ENCODE results near the gene ZNF385B. TPM values are rescaled to one million over a fixed set of nuclear protein-coding genes. Genes with fewer than 3 reads are reported as not detected.

Gene ZNF385B
- total RNA-seq, 5 donors from 2014 or later (not counting 1 experiment from before 2014, with no cell fraction given): 0.12 TPM; not detected in 4

GRCh38 chr2:179553382-179553781 lies 308.0 kb downstream of the ZNF385B start:
- no peak for ATAC-seq (replicated peaks in 1 of 4)
- H3K9me3 ChIP-seq: no peaks in the 10 kb centered on the region
- no peak for DNase-seq
- H3K27me3 ChIP-seq (replicated peaks in 1 of 2; ENCODE audit: control insufficient read depth in 2 of 2, extremely low read depth in 1 of 2, insufficient read depth in 2 of 2, low read length in 1 of 2): no peaks in the 10 kb centered on the region
- no peak overlapping the region for H3K4me3 ChIP-seq (ENCODE audit: control insufficient read depth in 1 of 2, extremely low read depth in 1 of 2, low read length in 1 of 2)
- WGBS (ENCODE audit: insufficient coverage): no CpG with 5 or more reads among the region's 3 CpGs
- no peaks in the 10 kb centered on the region for H3K36me3 ChIP-seq (ENCODE audit: control insufficient read depth in 2 of 2, extremely low read depth in 1 of 2, insufficient read depth in 1 of 2, low read length in 1 of 2)
- no peaks in the 10 kb centered on the region for H3K36me3 Mint-ChIP-seq
- CTCF ChIA-PET: no interaction called here
- peaks cover 0 to 3% (median 0%) of the 10 kb centered on the region in 3 donors for H3K9me3 Mint-ChIP-seq
- POLR2A ChIA-PET: no interaction called here
- no peak overlapping the region for H3K4me3 Mint-ChIP-seq
- H3K4me1 ChIP-seq (ENCODE audit: control insufficient read depth in 1 of 2, extremely low read depth in 1 of 2, insufficient read depth in 2 of 2, low read length in 2 of 2): no peaks in the 10 kb centered on the region
- H3K27me3 Mint-ChIP-seq: peaks cover 0 to 4% of the 10 kb centered on the region in 2 donors
- no peak overlapping the region for H3K27ac ChIP-seq (ENCODE audit: low read length)
- no peak overlapping the region for H3K27ac Mint-ChIP-seq
- H3K4me1 Mint-ChIP-seq: no peaks in the 10 kb centered on the region

GRCh38 chr2:179551539-179552045 lies 309.8 kb downstream of the ZNF385B start:
- Mint-ChIP-seq H3K4me3 (no peak overlapping the region), H3K27ac (no peak overlapping the region), H3K9me3 (peaks cover 0 to 3% (median 0%) of the 10 kb centered on the region in 3 donors), H3K4me1 (no peaks in the 10 kb centered on the region), H3K36me3 (no peaks in the 10 kb centered on the region), H3K27me3 (peaks cover 0 to 4% of the 10 kb centered on the region in 2 donors)
- Histone ChIP-seq H3K27ac (ENCODE audit: low read length) (no peak overlapping the region), H3K36me3 (ENCODE audit: control insufficient read depth in 2 of 2, extremely low read depth in 1 of 2, insufficient read depth in 1 of 2, low read length in 1 of 2) (no peaks in the 10 kb centered on the region), H3K27me3 (replicated peaks in 1 of 2; ENCODE audit: control insufficient read depth in 2 of 2, extremely low read depth in 1 of 2, insufficient read depth in 2 of 2, low read length in 1 of 2) (no peaks in the 10 kb centered on the region), H3K4me3 (ENCODE audit: control insufficient read depth in 1 of 2, extremely low read depth in 1 of 2, low read length in 1 of 2) (no peak overlapping the region), H3K9me3 (no peaks in the 10 kb centered on the region), H3K4me1 (ENCODE audit: control insufficient read depth in 1 of 2, extremely low read depth in 1 of 2, insufficient read depth in 2 of 2, low read length in 2 of 2) (no peaks in the 10 kb centered on the region)
- WGBS (ENCODE audit: insufficient coverage): no CpG with 5 or more reads among the region's 1 CpG
- ATAC-seq (replicated peaks in 1 of 4) (no peak), DNase-seq (no peak)
- ChIA-PET POLR2A (no interaction called here), CTCF (no interaction called here)

- Histone ChIP-seq H3K27me3 (replicated peaks in 1 of 2; ENCODE audit: control insufficient read depth in 2 of 2, extremely low read depth in 1 of 2, insufficient read depth in 2 of 2, low read length in 1 of 2) (no peaks in the 10 kb centered on the region), H3K4me3 (ENCODE audit: control insufficient read depth in 1 of 2, extremely low read depth in 1 of 2, low read length in 1 of 2) (no peak overlapping the region), H3K9me3 (no peaks in the 10 kb centered on the region), H3K36me3 (ENCODE audit: control insufficient read depth in 2 of 2, extremely low read depth in 1 of 2, insufficient read depth in 1 of 2, low read length in 1 of 2) (no peaks in the 10 kb centered on the region), H3K27ac (ENCODE audit: low read length) (no peak overlapping the region), H3K4me1 (ENCODE audit: control insufficient read depth in 1 of 2, extremely low read depth in 1 of 2, insufficient read depth in 2 of 2, low read length in 2 of 2) (no peaks in the 10 kb centered on the region)
- Mint-ChIP-seq H3K27me3 (peaks cover 0 to 4% of the 10 kb centered on the region in 2 donors), H3K36me3 (no peaks in the 10 kb centered on the region), H3K9me3 (peaks cover 0 to 3% (median 0%) of the 10 kb centered on the region in 3 donors), H3K4me3 (no peak overlapping the region), H3K27ac (no peak overlapping the region), H3K4me1 (no peaks in the 10 kb centered on the region)
- no peak for DNase-seq
- POLR2A ChIA-PET: no interaction called here
- 60% methylated on average over 1 of the region's 4 CpGs for WGBS (ENCODE audit: insufficient coverage)
- no peak for ATAC-seq (replicated peaks in 1 of 4)
- CTCF ChIA-PET: no interaction called here
Observed at GRCh38 chr2:179550849-179551248, 310.6 kb downstream of the ZNF385B start.

- Histone ChIP-seq H3K4me1 (ENCODE audit: control insufficient read depth in 1 of 2, extremely low read depth in 1 of 2, insufficient read depth in 2 of 2, low read length in 2 of 2) (no peaks in the 10 kb centered on the region), H3K9me3 (no peaks in the 10 kb centered on the region), H3K4me3 (ENCODE audit: control insufficient read depth in 1 of 2, extremely low read depth in 1 of 2, low read length in 1 of 2) (no peak overlapping the region), H3K27me3 (replicated peaks in 1 of 2; ENCODE audit: control insufficient read depth in 2 of 2, extremely low read depth in 1 of 2, insufficient read depth in 2 of 2, low read length in 1 of 2) (no peaks in the 10 kb centered on the region), H3K27ac (ENCODE audit: low read length) (no peak overlapping the region), H3K36me3 (ENCODE audit: control insufficient read depth in 2 of 2, extremely low read depth in 1 of 2, insufficient read depth in 1 of 2, low read length in 1 of 2) (no peaks in the 10 kb centered on the region)
- Mint-ChIP-seq H3K36me3 (no peaks in the 10 kb centered on the region), H3K27ac (no peak overlapping the region), H3K4me1 (no peaks in the 10 kb centered on the region), H3K27me3 (peaks cover 0 to 4% of the 10 kb centered on the region in 2 donors), H3K4me3 (no peak overlapping the region), H3K9me3 (peaks cover 0 to 3% (median 0%) of the 10 kb centered on the region in 3 donors)
- POLR2A ChIA-PET: no interaction called here
- CTCF ChIA-PET: no interaction called here
- WGBS (ENCODE audit: insufficient coverage): no CpG with 5 or more reads among the region's 1 CpG
- DNase-seq (no peak), ATAC-seq (replicated peaks in 1 of 4) (no peak)
Observed at GRCh38 chr2:179550214-179550613, 311.2 kb downstream of the ZNF385B start.

- no peak overlapping the region for H3K4me3 ChIP-seq (ENCODE audit: control insufficient read depth in 1 of 2, extremely low read depth in 1 of 2, low read length in 1 of 2)
- POLR2A ChIA-PET: no interaction called here
- H3K27me3 Mint-ChIP-seq: peaks cover 0 to 4% of the 10 kb centered on the region in 2 donors
Observed at GRCh38 chr2:179546656-179547055, 314.8 kb downstream of the ZNF385B start.

GRCh38 chr2:179545024-179545423 lies 316.4 kb downstream of the ZNF385B start:
- no peak overlapping the region for H3K27ac Mint-ChIP-seq

More at GRCh38 chr2:179546656-179547055, 314.8 kb downstream of the ZNF385B start:
- no peak overlapping the region for H3K27ac Mint-ChIP-seq
- no peak overlapping the region for H3K4me3 Mint-ChIP-seq
- no peaks in the 10 kb centered on the region for H3K36me3 Mint-ChIP-seq
- no peak overlapping the region for H3K27ac ChIP-seq (ENCODE audit: low read length)
- H3K27me3 ChIP-seq (replicated peaks in 1 of 2; ENCODE audit: control insufficient read depth in 2 of 2, extremely low read depth in 1 of 2, insufficient read depth in 2 of 2, low read length in 1 of 2): no peaks in the 10 kb centered on the region
- no peaks in the 10 kb centered on the region for H3K9me3 ChIP-seq
- CTCF ChIA-PET: no interaction called here
- H3K4me1 Mint-ChIP-seq: no peaks in the 10 kb centered on the region
- H3K36me3 ChIP-seq (ENCODE audit: control insufficient read depth in 2 of 2, extremely low read depth in 1 of 2, insufficient read depth in 1 of 2, low read length in 1 of 2): no peaks in the 10 kb centered on the region
- H3K9me3 Mint-ChIP-seq: no peaks in the 10 kb centered on the region
- ATAC-seq (replicated peaks in 1 of 4) (no peak), DNase-seq (no peak)
- no peaks in the 10 kb centered on the region for H3K4me1 ChIP-seq (ENCODE audit: control insufficient read depth in 1 of 2, extremely low read depth in 1 of 2, insufficient read depth in 2 of 2, low read length in 2 of 2)
- WGBS (ENCODE audit: insufficient coverage): no CpG with 5 or more reads among the region's 2 CpGs

More at GRCh38 chr2:179545024-179545423, 316.4 kb downstream of the ZNF385B start:
- H3K9me3 Mint-ChIP-seq: peaks cover 0 to 2% (median 0%) of the 10 kb centered on the region in 3 donors
- WGBS (ENCODE audit: insufficient coverage): 60% methylated on average over 2 of the region's 2 CpGs
- Histone ChIP-seq H3K36me3 (ENCODE audit: control insufficient read depth in 2 of 2, extremely low read depth in 1 of 2, insufficient read depth in 1 of 2, low read length in 1 of 2) (no peaks in the 10 kb centered on the region), H3K4me1 (ENCODE audit: control insufficient read depth in 1 of 2, extremely low read depth in 1 of 2, insufficient read depth in 2 of 2, low read length in 2 of 2) (no peaks in the 10 kb centered on the region), H3K9me3 (no peaks in the 10 kb centered on the region), H3K27me3 (replicated peaks in 1 of 2; ENCODE audit: control insufficient read depth in 2 of 2, extremely low read depth in 1 of 2, insufficient read depth in 2 of 2, low read length in 1 of 2) (no peaks in the 10 kb centered on the region), H3K27ac (ENCODE audit: low read length) (no peak overlapping the region), H3K4me3 (ENCODE audit: control insufficient read depth in 1 of 2, extremely low read depth in 1 of 2, low read length in 1 of 2) (no peak overlapping the region)
- H3K27me3 Mint-ChIP-seq: no peaks in the 10 kb centered on the region
- DNase-seq (no peak), ATAC-seq (replicated peaks in 1 of 4) (no peak)
- POLR2A ChIA-PET: no interaction called here
- no peak overlapping the region for H3K4me3 Mint-ChIP-seq
- CTCF ChIA-PET: no interaction called here
- no peaks in the 10 kb centered on the region for H3K4me1 Mint-ChIP-seq
- H3K36me3 Mint-ChIP-seq: no peaks in the 10 kb centered on the region

All from T-cell (primary cell).